Measurements from ENCODE around the gene VPS26A.

Gene VPS26A

GRCh38 chr10:69179089-69179742 is 55.2 kb downstream of the VPS26A start:
- no peak for DNase-seq (ENCODE audit: low spot score)

- peak; percentile 95 for DNase-seq (ENCODE audit: low spot score)
These were observed 56.0 kb downstream of the VPS26A start, which contains the start of gene SUPV3L1 for GRCh38 chr10:69179743-69180524. SUPV3L1 (plus strand) TSS chr10:69180234; CDS start chr10:69180292, 58 bp downstream.

- no peak for DNase-seq (ENCODE audit: low spot score)
These were observed 56.7 kb downstream of the VPS26A start for GRCh38 chr10:69180525-69181204.

GRCh38 chr10:69181433-69181832 is 57.5 kb downstream of the VPS26A start:
- no peak for DNase-seq (ENCODE audit: low spot score)

GRCh38 chr10:69182005-69182404 is 58.0 kb downstream of the VPS26A start:
- no peak for DNase-seq (ENCODE audit: low spot score)

GRCh38 chr10:69186524-69186923 is 62.5 kb downstream of the VPS26A start:
- DNase-seq (ENCODE audit: low spot score) = no peak

- DNase-seq (ENCODE audit: low spot score) = no peak
These were observed 77.1 kb downstream of the VPS26A start for GRCh38 chr10:69201045-69201444.

- no peak for DNase-seq (ENCODE audit: low spot score)
These were observed 78.4 kb downstream of the VPS26A start for GRCh38 chr10:69202332-69202731.

GRCh38 chr10:69208761-69209160 is 84.8 kb downstream of the VPS26A start:
- no peak for DNase-seq (ENCODE audit: low spot score)

GRCh38 chr10:69209787-69210484 is 86.0 kb downstream of the VPS26A start:
- no peak for DNase-seq (ENCODE audit: low spot score)

GRCh38 chr10:69211104-69211503 is 87.1 kb downstream of the VPS26A start:
- no peak for DNase-seq (ENCODE audit: low spot score)

GRCh38 chr10:69211524-69211923 is 87.5 kb downstream of the VPS26A start:
- no peak for DNase-seq (ENCODE audit: low spot score)

GRCh38 chr10:69213591-69214311 is 89.8 kb downstream of the VPS26A start:
- no peak for DNase-seq (ENCODE audit: low spot score)

GRCh38 chr10:69214666-69215131 is 90.7 kb downstream of the VPS26A start:
- no peak for DNase-seq (ENCODE audit: low spot score)

- no peak for DNase-seq (ENCODE audit: low spot score)
These were observed 91.6 kb downstream of the VPS26A start for GRCh38 chr10:69215405-69216171.

- DNase-seq (ENCODE audit: low spot score) = no peak
These were observed 92.7 kb downstream of the VPS26A start for GRCh38 chr10:69216577-69217118.

- DNase-seq (ENCODE audit: low spot score) = no peak
These were observed 93.3 kb downstream of the VPS26A start for GRCh38 chr10:69217119-69217754.

- DNase-seq (ENCODE audit: low spot score) = no peak
These were observed 94.9 kb downstream of the VPS26A start for GRCh38 chr10:69218831-69219230.

GRCh38 chr10:69220041-69220451 is 96.1 kb downstream of the VPS26A start, which contains the start of gene HKDC1:
HKDC1 (plus strand) TSS chr10:69220332; CDS start chr10:69220436, 104 bp downstream.
- DNase-seq (ENCODE audit: low spot score) = no peak

GRCh38 chr10:69220507-69220906 is 96.5 kb downstream of the VPS26A start:
- DNase-seq (ENCODE audit: low spot score) = no peak

Data from left forelimb (tissue), 1 donor.